Measurements from ENCODE around the gene DHX30.

DNA sequence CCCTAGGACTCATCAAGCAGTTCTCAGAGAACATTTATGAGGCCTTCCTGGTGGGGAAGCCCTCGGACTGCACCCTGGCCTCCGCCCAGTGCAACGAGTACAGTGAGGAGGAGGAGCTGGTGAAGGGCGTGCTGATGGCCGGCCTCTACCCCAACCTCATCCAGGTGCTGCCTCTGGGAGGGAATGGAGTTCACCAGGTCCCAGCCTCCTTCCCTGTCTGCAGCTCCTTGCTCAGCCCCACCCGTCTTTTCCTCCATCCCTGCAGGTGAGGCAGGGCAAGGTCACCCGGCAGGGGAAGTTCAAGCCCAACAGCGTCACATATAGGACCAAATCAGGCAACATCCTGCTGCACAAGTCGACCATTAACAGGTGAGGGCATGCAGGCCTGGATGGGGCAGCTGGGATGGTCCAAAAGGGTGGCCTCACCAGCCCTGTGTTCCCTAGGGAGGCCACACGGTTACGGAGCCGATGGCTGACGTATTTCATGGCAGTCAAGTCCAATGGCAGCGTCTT is 46.3 kb downstream of the DHX30 start:
- TF ChIP-seq, protein P1, sequence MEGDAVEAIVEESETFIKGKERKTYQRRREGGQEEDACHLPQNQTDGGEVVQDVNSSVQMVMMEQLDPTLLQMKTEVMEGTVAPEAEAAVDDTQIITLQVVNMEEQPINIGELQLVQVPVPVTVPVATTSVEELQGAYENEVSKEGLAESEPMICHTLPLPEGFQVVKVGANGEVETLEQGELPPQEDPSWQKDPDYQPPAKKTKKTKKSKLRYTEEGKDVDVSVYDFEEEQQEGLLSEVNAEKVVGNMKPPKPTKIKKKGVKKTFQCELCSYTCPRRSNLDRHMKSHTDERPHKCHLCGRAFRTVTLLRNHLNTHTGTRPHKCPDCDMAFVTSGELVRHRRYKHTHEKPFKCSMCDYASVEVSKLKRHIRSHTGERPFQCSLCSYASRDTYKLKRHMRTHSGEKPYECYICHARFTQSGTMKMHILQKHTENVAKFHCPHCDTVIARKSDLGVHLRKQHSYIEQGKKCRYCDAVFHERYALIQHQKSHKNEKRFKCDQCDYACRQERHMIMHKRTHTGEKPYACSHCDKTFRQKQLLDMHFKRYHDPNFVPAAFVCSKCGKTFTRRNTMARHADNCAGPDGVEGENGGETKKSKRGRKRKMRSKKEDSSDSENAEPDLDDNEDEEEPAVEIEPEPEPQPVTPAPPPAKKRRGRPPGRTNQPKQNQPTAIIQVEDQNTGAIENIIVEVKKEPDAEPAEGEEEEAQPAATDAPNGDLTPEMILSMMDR (IDR thresholded peaks at IDR 0.05 in 4 of 5, conservative IDR thresholded peaks at IDR 0.05 in 1 of 5), result no peak
- no peak for TF ChIP-seq POLR2A (IDR thresholded peaks at IDR 0.05)
